ENCODE measurements around the gene CLMP. TPM values are rescaled to one million over a fixed set of nuclear protein-coding genes. Genes with fewer than 3 reads are reported as not detected.

The CLMP gene
- total RNA-seq, 1 experiment from 2014 or later, result 3.2 TPM

GRCh38 chr11:123173856-123174186 lies 21.2 kb downstream of the CLMP start:
- no peaks in the 10 kb centered on the region for H3K27me3 ChIP-seq (ENCODE audit: insufficient read depth, low read length)
- H3K4me3 ChIP-seq (replicated peaks in 1 of 2; ENCODE audit: low read depth in 1 of 2, low read length in 2 of 2), result no peak overlapping the region
- H2AFZ ChIP-seq (ENCODE audit: low read depth, low read length, poor library complexity, severe bottlenecking), result no peak overlapping the region
- no peaks in the 10 kb centered on the region for H4K20me1 ChIP-seq (ENCODE audit: insufficient read depth)
- intact Hi-C loops (cut with micrococcal nuclease), result no loop called here
- no peak overlapping the region for H3K4me2 ChIP-seq (ENCODE audit: low read length)
- DNase-seq (ENCODE audit: low read depth, low spot score) (no peak), ATAC-seq (no peak)
- H3K9me2 ChIP-seq (ENCODE audit: insufficient read depth), result no peaks in the 10 kb centered on the region
- H3K79me2 ChIP-seq (ENCODE audit: insufficient read depth, low read length), result no peaks in the 10 kb centered on the region
- H3K36me3 ChIP-seq (ENCODE audit: control insufficient read depth in 1 of 2, insufficient read depth in 2 of 2, low read length in 2 of 2), result no peaks in the 10 kb centered on the region
- no peak for TF ChIP-seq CBX3 (IDR thresholded peaks at IDR 0.05; ENCODE audit: low read depth)
- TF ChIP-seq ZNF274 (IDR thresholded peaks at IDR 0.05; ENCODE audit: low read depth, low read length), result no peak
- TF ChIP-seq EZH2 (IDR thresholded peaks at IDR 0.05), result no peak
- TF ChIP-seq JUND (IDR thresholded peaks at IDR 0.05), result no peak
- no peak for TF ChIP-seq SRF (IDR thresholded peaks at IDR 0.05; ENCODE audit: low read depth)
- no peak for TF ChIP-seq EZH2phosphoT487 (IDR thresholded peaks at IDR 0.05; ENCODE audit: borderline replicate concordance)
- TF ChIP-seq ZFX (IDR thresholded peaks at IDR 0.05), result no peak
- no peak for TF ChIP-seq ZBTB33 (IDR thresholded peaks at IDR 0.05; ENCODE audit: extremely low read depth, insufficient replicate concordance, low read length)
- TF ChIP-seq ATF3 (IDR thresholded peaks at IDR 0.05), result no peak
- TF ChIP-seq REST (IDR thresholded peaks at IDR 0.05; ENCODE audit: low read depth), result no peak
- no peak for TF ChIP-seq POLR2AphosphoS5 (IDR thresholded peaks at IDR 0.05; ENCODE audit: low read depth, low read length)
- no peak for TF ChIP-seq POLR2A (IDR thresholded peaks at IDR 0.05; ENCODE audit: borderline replicate concordance, extremely low read depth, insufficient read depth, insufficient read length)
- TF ChIP-seq TCF7L2 (IDR thresholded peaks at IDR 0.05; ENCODE audit: borderline replicate concordance, extremely low read depth, insufficient read depth, insufficient read length), result no peak
- TF ChIP-seq SP1 (IDR thresholded peaks at IDR 0.05; ENCODE audit: low read depth), result no peak
- TF ChIP-seq FOSL1 (IDR thresholded peaks at IDR 0.05; ENCODE audit: low read depth), result no peak
- no peak for TF ChIP-seq YY1 (IDR thresholded peaks at IDR 0.05; ENCODE audit: extremely low read depth, insufficient replicate concordance, low read depth, low read length)
- no peak for TF ChIP-seq SIN3A (IDR thresholded peaks at IDR 0.05; ENCODE audit: low read depth)
- TF ChIP-seq CTCF (IDR thresholded peaks at IDR 0.05 in 2 of 3, conservative IDR thresholded peaks at IDR 0.05 in 1 of 3; ENCODE audit: borderline replicate concordance in 1 of 3, insufficient read depth in 1 of 3, low read depth in 2 of 3, low read length in 2 of 3), result no peak
- BruUV-seq (replicated peaks), result no TSS peak
- CTCF ChIA-PET, result no interaction called here
- RAD21 ChIA-PET (ENCODE audit: low non-redundant PET in 1 of 2, low total read pairs in 2 of 2, uncharacterized antibody in 2 of 2, unreplicated experiment in 2 of 2), result no interaction called here
- no peak overlapping the region for H3K27ac ChIP-seq (ENCODE audit: low read depth, low read length)
- H3K9me3 ChIP-seq (ENCODE audit: control insufficient read depth in 1 of 2, insufficient read depth in 1 of 2, low read depth in 1 of 2, low read length in 2 of 2), result no peaks in the 10 kb centered on the region
- H3K4me1 ChIP-seq (ENCODE audit: control insufficient read depth in 1 of 2, insufficient read depth in 2 of 2, low read length in 2 of 2), result no peaks in the 10 kb centered on the region
- no peak overlapping the region for H3K9ac ChIP-seq (ENCODE audit: low read length)
- POLR2A ChIA-PET, result no interaction called here

All from HCT116 (cell line).